ENCODE data around the gene COL8A2. TPM values are rescaled to one million over a fixed set of nuclear protein-coding genes. Genes with fewer than 3 reads are reported as not detected.

Gene COL8A2
- total RNA-seq, 1 experiment from 2014 or later = 2.3 TPM

GRCh38 chr1:36067871-36068270 is 57.2 kb downstream of the COL8A2 start:
- Mint-ChIP-seq H3K27ac (no peak overlapping the region), H3K9me3 (no peaks in the 10 kb centered on the region), H3K4me1 (peaks cover 11% of the 10 kb centered on the region), H3K27me3 (ENCODE audit: low read depth) (no peaks in the 10 kb centered on the region), H3K4me3 (no peak overlapping the region), H3K36me3 (no peaks in the 10 kb centered on the region)
- POLR2A ChIA-PET = no interaction called here
- no peak for DNase-seq (ENCODE audit: low spot score)
- TF ChIP-seq ZNF263 (CRISPR knock-in tag; IDR thresholded peaks at IDR 0.05; ENCODE audit: low read depth) (no peak), ERG (CRISPR knock-in tag; IDR thresholded peaks at IDR 0.05) (no peak), E2F5 (CRISPR knock-in tag; IDR thresholded peaks at IDR 0.05) (no peak), ATF2 (CRISPR knock-in tag; IDR thresholded peaks at IDR 0.05; ENCODE audit: borderline replicate concordance, low read depth) (no peak), USF1 (CRISPR knock-in tag; IDR thresholded peaks at IDR 0.05) (no peak), JUN (CRISPR knock-in tag; IDR thresholded peaks at IDR 0.05) (no peak), GRHL2 (CRISPR knock-in tag; IDR thresholded peaks at IDR 0.05; ENCODE audit: insufficient replicate concordance, severe bottlenecking) (no peak), SOX15 (CRISPR knock-in tag; IDR thresholded peaks at IDR 0.05) (no peak), NR3C1 (CRISPR knock-in tag; conservative IDR thresholded peaks at IDR 0.05; ENCODE audit: low read depth) (no peak), ZSCAN18 (CRISPR knock-in tag; IDR thresholded peaks at IDR 0.05) (no peak), JAZF1 (CRISPR knock-in tag; IDR thresholded peaks at IDR 0.05) (no peak), FOXK1 (CRISPR knock-in tag; IDR thresholded peaks at IDR 0.05) (no peak), KAT7 (CRISPR knock-in tag; IDR thresholded peaks at IDR 0.05; ENCODE audit: borderline replicate concordance) (no peak), STAT6 (CRISPR knock-in tag; conservative IDR thresholded peaks at IDR 0.05; ENCODE audit: low read depth) (no peak), ZNF425 (CRISPR knock-in tag; conservative IDR thresholded peaks at IDR 0.05) (no peak), FOXP1 (CRISPR knock-in tag; IDR thresholded peaks at IDR 0.05; ENCODE audit: borderline replicate concordance) (no peak), TCF7 (CRISPR knock-in tag; IDR thresholded peaks at IDR 0.05; ENCODE audit: low read depth) (no peak), AR (CRISPR knock-in tag; IDR thresholded peaks at IDR 0.05) (no peak)
- CTCF ChIA-PET = no interaction called here
- no peak for ATAC-seq
